Effector CD4-positive, alpha-beta T cell (primary cell): ENCODE measurements around the gene HS6ST3.

ENCODE experiments used
- DNase-seq: peaks from one replicate; pipeline ENCODE4 v3.0.0-alpha.2; 2020

Gene HS6ST3

DNA sequence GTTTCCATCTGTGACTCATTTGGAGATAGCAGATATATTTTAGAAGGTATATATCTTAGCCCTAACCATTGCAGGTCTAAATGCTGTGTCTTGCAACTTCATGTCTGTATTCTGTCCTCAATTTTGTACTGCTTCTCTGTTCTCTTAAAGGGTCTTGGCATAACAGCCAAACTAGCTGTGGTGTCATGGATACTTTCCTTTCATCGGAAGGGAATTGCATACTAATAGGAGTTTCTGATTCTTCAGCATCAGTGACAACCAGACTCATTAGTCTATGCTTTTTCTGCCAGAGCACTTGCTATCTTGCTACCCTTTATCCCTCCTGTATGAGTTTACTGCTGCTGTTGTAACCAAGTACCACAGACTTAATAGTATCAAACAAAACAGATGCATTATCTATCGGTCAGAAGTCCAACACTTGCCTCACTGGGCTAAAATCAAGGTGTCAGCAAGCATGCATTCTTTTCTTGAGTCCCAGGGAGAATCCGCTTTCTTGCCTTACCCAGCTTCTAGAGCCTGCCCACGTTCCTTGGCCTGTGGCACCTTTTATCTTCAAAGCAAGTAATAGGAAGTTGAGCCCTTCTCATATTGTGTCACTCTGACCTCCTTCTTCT lies 253.1 kb downstream of the HS6ST3 start:
- DNase-seq, result no peak

DNA sequence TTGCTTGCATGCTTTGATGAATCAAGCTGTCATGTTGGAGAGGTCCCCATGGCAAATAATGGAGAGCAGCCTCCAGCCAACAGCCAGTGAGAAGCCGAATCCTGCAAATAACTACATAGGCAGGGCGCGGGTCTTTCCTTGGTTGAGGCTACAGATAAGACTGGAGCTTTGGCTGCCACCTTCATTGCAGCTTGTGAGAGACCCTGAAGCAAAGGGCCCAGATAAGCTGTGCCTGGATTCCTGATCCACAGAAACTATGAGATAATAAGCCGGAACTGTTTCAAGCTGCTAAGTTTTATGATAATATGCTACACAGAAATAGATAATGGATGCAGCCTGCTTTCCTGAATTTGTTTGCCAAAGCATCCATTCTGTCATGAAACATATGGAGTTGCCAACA lies 257.0 kb downstream of the HS6ST3 start:
- DNase-seq, result no peak

DNA sequence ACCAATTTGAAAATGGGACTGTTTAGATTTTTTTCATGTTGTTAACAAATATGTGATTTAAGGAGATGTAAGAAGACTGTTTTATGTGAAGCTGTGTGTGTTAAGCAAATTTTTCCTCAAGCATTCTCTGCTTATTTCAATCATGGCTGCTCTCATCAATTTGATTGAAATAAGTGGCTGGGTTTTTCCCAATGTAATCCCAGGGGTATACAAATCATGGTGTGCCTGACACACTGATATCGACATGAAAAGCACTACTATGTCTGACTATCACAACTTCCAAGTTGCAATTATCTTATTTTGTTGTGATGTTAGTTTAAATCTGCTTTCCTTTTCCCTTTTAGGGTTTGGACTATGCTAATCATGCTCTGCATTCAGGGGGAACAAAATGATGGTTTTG lies 283.7 kb downstream of the HS6ST3 start:
- DNase-seq, result no peak

DNA sequence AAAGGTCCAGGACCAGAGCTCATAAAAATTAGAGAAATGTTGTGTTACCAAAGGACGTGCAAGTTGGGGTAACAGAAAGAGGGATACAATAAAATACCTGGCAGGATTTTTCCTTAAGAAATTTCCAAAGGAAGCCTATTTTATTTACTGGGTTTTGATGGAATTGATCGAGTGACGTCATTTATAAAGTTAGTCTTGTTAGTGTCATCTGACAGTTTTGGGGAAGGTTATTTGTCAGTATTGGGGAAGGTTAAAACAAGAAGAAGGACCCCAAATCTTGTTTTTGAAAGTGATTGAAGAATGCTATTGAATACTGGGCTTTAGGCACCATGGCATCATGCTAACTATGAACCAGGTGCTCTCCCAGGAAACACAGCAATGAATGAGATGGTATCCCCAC lies 287.9 kb downstream of the HS6ST3 start:
- DNase-seq, result no peak

DNA sequence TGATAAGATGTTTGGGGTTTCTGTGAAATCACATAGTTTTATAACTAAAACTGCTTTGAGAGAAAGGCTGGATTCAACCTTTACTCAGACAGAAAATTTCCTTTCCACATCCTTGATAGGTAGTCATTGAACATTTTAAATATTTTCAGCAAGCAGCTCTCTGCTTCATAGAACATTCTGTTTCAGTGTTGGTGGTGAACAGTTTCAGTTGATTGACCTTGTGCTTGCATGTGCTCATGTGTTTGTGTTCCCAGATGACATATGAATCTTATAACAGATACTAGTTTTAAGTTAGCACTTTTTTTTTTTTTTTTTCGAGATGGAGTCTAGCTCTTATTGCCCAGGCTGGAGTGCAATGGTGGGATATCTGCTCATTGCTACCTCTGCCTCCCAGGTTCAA lies 290.1 kb downstream of the HS6ST3 start:
- no peak for DNase-seq

DNA sequence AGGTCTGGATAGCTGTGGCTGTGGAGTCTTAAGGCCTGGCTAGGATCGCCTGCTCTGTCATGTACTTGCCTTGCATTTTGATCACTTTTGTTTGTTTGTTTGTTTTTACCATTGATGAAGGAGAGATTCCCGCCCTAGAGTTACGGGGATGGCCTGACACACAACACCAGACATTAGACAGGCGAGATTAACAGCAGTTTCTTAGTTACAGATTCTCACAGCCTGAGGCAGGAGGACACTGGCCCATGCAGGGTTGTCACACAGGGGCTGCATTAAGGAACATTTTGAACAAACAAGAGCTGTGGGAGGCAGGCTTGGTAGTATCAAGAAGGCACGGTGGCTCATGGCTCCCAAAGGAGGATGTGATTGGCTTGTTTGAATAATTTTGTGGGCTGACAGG lies 291.8 kb downstream of the HS6ST3 start:
- no peak for DNase-seq

DNA sequence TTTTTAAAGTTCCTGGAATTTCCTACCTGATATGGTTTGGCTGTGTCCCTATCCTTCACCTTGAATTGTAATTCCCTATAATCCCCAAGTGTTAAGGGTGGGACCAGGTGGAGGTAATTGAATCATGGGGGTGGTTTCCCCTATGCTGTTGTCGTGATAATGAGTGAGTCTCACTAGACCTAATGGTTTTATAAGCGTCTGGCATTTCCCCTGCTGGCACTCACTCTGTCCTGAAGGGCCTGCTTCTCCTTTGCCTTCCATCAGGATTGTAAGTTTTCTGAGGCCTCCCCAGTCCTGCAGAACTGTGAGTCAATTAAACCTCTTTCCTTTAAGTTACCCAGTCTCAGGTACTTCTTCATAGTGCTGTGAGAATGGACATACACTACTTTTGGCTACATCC lies 298.7 kb downstream of the HS6ST3 start:
- DNase-seq, result no peak

DNA sequence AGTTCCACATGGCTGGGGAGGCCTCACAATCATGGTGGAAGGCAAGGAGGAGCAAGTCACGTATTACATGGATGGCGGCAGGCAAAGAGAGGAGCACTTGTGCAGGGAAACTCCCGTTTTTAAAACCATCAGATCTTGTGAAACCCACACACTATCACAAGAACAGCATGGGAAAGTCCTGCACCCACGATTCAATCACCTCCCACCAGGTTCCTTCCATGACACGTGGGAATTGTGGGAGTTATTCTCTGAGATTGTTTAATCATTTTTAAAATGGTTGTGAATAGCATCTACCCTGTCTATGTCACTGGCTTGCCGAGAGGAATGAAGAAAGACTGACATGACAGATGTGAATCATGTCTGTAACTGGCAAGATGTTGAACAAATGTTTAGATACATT lies 301.7 kb downstream of the HS6ST3 start:
- no peak for DNase-seq

DNA sequence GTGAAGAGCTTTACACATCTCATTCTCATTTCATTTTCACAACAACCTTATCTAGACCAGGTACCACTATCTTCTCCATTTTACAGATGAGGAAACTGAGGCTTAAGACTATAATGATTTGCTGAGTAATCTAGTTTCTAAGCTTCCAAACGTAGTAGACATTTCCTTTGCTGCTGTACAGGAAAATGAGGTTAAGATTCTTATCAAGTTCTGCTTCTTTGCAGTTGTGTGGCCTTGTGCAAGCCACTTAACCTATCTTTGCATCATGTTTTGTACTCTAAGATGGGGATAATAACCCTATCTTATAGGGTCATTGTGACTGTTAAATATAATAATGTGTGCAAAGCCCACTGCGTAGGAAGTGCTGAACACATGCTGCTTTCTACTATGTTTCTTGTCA lies 307.9 kb downstream of the HS6ST3 start:
- no peak for DNase-seq

DNA sequence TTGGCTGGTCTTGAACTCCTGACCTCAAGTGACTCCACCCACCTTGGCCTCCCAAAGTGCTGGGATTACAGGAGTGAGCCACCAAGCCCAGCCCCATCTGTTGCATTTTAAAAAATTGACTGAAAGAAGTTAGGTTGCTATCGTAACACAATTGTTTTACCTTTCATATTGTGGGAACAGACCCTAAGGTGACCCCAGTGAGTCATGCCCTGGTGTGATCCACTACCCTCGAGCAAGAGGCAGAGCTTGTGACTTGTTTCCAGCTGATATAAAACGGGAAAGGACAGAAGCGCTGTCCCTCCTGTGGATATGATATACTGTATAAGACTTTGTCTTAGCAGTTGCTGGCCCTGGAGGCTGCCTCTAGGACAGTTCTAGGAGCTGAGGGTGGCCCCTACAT lies 308.6 kb downstream of the HS6ST3 start:
- no peak for DNase-seq

DNA sequence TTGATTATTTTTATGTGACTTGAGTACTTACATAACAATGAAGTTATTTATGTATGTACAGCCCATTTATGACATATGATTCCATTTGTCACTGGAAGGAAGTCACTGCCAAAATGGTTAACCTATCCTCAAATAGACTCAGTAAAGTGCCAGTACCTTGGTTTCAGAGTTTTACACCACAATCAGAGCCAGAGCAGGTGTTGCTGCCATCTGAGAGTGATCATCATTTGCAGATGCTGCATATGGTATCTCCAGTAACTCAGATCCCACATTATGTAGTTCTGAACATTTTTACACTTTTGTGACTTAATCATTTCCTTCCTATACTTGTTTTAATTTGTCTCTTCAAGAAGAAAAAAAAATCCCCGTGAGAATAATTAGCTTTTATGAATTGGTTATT lies 313.3 kb downstream of the HS6ST3 start:
- DNase-seq, result no peak

DNA sequence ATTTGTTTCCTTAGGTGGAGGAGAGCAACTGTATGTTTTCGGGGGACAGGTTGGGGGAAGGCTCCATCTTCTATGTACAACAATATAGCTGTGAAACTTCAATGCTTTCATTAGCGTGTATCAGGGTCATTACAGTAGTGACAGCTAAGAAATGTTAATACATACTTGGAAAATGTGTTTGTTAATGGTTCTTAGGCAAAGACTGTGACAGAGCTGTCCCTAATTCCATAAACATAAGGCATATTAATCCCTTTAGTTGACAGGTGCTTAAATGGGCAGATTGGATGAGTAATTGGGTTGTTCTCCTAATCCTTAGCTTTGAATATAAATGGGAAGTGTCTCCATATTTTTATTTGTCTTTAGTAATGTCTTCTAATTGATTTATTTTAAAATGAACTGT lies 313.7 kb downstream of the HS6ST3 start:
- DNase-seq, result no peak

DNA sequence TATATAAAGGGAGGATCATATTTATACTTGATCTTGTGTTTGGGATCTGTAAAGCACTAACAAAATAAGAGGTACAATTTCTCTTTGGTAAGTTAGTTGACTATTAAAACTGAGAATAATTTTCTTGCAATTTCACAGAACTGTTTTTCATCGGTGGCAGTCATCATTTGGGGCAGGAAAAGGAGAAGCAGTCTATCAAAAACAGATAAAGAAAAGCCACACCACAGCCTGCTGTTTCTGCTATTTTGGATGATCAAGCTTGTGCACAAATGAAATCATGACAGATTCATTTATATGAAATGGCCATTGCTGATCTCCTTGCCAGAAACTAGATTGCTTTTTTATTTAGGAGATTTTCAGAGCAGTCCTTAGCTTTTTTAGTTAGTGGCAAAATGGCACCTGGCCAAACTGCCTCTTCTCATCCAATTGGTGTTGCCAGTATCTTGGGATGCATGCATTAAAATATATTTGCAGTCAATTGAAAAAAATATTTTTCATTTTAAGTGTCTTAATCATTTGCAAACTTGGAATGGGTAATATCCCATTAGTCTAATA lies 326.0 kb downstream of the HS6ST3 start:
- DNase-seq, result no peak

DNA sequence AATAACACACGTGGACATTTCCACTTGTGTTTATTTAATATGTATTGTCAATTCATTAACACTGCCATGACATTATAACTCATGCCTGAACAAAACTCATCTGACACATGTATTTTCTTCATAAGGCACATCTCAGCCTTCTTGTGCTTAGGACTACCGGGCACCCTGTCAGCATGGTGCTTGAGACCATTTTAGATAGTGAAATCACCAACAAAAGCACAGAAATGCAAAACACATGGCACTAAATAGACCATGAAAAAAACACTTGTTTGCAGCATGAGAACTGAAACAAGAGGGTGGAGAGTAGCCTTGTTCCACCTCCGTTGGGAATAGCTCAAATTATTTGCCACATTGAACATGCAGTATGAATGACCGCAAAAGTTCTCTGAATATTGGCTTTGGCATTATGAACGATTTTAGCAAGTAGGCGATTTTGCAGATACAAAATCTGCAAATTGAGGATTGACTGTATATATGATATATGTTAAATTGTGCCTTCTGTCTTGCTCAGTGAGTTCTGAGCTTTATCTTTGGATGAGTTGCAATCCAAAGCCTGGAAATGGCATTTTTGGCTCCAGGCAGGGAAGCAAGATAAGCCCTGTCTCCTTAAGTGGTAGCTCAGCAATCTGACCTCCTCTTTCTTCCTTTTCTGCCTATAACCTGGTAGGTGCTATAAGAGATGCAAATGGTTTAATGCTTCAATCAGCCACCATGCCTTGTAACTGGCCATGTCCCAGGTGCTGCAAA lies 328.2 kb downstream of the HS6ST3 start:
- no peak for DNase-seq

DNA sequence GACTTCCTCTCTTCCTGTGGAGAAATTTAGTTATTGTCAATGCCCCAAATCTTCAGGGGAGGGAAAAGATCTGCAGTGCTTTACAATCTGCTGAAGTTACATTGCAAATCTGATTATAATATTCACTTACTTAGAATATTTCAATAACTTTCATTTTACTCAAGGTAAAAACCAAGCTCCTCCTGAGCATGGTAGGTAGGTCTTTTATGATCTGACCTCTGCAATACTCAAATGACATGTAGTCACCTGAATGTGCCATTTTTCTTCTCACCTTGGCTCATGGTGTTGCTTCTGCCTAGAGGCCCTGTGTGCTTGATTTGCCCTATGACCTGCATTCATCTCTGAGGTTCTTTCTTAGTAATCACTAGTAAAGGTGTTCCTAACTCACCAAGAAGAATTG lies 331.4 kb downstream of the HS6ST3 start:
- no peak for DNase-seq

DNA sequence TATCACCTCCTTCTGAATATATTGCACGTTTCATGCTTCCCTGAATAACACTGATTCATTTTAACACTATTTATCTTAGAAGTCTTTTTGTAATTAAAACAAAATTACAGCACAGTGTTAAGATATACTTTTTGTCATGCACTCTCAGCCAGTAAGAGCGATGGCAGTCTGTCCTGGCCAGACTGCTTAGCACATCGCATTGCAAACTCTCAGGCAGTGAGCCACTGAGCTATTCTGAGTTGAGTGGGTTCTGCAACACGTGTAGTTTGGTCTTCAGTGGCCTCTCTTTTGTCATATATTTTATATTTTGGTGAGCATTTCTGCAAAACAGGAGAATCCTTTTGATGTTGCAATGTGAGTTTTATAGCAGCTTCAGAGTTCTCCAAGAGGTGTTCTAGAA lies 332.1 kb downstream of the HS6ST3 start:
- no peak for DNase-seq

DNA sequence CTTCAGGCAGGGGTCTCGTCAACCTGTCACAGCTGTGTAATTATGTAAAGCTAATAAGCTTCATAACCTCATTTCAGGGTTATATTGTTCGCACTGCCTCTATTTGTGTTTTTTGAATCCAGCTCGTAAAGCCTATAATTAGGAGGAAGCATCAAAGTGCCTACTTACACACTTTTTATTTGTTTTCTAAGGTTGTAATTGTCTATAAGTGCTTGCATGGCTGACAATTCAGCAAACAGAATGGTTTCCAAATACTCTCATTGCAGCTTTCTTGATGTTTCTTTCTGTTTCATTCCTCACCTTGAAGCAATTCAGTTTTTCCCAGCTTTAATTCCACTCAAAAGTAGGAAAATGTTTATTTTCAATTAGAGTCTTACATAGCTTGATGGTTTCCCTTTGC lies 336.3 kb downstream of the HS6ST3 start:
- no peak for DNase-seq

DNA sequence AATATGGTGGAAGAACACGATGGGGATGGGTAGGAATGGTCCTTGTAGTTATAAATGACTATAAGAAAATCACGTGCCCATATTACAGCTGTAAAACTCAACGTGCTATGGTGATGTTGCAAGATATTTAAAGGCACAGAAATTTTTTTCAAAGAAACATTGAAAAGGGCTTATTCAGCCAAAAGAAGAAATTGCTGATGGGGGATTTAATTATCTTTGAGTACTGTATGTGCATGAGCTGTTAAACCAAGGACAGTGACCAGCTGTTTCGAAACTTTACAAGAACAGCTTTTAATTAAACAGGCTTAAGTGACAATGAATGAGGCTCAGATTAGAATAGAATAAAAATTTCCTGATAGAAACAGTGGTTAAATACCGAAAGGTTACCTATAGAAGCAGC lies 339.0 kb downstream of the HS6ST3 start:
- no peak for DNase-seq

DNA sequence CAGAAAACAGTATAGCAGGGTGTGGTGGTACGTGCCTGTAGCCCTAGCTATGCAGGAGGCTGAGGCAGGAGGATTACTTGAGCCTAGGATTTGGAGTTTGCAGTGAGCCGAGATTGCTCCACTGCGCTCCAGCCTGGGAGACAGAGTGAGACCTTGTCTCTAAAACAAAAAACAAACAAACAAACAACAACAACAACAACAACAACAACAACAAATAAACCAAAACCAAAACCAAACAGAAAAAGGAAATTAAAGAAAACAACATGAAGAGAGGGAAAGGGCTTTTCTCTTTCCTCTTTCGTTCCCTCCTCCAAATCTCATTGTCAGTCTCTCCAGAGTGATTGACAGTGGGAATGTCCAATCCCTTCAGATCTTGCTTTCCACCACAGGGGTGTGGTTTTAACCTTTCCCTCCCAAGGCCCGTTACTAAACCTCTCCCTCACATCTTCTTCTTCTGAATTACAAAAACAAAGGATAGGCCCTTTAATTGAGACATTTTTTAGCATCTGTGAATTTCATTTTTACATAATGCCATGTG lies 341.2 kb downstream of the HS6ST3 start:
- DNase-seq, result no peak

DNA sequence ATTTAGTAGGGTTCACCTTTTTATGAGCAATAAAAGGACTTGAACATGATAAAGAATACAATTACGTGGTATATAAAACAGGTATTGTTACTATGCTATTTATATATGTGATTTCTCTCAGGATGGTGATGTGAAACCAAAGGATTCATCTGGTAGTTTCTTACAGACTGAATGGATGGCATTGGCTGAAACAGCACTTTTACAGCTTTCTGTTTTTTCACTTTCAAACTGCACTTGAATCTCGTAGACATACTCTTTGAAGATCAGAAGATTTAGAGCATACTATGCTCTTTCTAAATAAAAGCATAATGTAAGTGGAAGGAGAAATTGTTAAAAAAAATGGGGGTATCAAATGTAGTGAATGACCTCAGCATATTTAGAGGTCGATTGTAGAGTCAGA lies 354.8 kb downstream of the HS6ST3 start:
- no peak for DNase-seq

DNA sequence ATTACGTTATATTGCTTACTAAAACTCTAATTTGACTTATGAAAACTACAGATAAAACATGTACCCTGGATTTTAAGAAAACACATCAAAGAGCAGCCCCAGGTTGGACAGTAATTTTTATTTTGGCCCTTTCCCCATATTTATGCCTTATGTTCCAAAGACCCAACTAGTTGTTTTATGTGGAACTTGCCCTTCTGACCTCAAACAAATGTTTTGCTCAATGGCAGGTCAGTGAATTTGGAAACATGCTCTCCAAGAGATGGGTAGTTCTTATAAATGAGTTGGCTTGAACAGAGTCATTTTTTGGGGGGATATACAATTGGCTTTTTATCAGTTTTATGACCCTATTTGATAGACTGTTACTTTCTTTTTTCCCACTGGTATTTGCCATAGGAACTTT lies 360.0 kb downstream of the HS6ST3 start:
- no peak for DNase-seq

DNA sequence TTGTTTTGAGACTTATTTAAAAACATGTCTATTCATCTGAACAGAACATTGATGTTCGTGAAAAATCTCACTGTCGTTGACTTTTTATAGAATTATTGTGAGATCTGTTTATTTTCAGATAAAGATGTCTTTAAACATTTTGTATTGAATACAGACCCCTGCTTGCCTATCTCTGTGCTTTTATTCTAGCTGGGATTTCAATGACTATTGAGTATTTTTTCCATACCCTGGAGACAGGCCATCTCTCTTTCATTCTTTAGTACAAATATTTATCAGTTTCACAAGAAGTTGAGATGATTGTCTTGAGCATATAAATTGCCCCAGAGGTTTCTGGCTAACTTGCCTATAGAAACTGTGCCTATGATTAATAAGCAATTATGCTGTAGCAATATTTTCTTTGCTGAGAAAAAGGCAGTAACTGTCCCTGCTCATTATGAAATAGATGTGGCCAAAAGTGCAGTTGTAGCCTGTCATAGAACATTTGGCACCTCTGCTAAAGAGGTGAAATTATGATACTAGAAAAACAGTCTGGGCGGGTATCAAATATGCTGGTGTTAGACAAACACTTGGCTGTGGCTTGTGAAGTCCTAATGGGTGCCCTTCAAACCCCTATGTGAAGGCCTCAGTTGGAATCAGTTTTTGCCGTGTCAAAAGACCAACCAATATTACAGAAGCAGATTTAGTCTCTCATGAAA lies 360.6 kb downstream of the HS6ST3 start:
- no peak for DNase-seq

DNA sequence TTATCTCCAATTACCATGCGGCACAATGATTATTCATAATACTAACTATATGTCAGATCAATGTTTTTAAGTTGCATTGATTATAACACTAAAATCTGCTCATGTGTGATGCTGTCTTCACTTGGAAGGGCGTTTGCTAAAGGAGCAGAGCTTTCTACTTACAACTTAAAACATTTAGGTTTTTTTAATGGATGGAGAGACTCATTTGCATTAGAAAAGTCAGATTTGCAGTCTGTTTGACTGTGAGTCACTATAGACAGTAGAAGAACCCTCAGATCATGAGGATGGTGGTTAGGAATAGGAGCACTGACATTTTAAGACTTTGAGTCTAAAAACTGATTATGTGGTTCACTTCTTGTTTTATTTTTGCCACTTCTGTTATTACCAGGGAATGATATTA lies 364.6 kb downstream of the HS6ST3 start:
- DNase-seq, result no peak

DNA sequence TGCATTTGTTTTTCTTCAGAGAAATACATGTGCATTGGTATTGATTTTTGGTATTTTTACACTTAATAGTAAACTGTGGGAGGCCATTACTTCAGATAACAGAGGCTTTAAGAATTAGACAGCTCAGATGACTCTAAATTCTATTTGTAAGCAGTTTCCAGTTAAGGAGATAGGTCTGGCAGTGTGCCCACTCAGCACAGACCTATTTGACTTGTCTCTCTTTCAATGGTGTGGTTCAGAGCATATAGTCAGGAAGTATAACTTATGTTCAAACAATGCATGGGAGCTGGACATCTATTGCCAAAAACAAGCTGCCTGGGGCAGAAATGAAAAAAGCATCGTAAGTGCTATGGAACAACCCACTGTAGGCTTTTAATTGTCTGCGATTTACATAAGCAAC lies 370.7 kb downstream of the HS6ST3 start:
- no peak for DNase-seq
